IMR-90 (cell line): ENCODE measurements around the gene RNGTT. TPM values are rescaled to one million over a fixed set of nuclear protein-coding genes. Genes with fewer than 3 reads are reported as not detected.

ENCODE experiments used
- ATAC-seq: fragments of 200-7000 bp; cut with Tn5 transposase; 2 replicates; pipeline ENCODE4 v1.9.1; 2020; ENCODE audit warnings: low read depth, mild to moderate bottlenecking, moderate library complexity
- BruUV-seq: library from RNA; stranded (reverse); fragments of 400-500 nt; replicated peaks from 2 replicates; lab custom pipeline; 2021; lab: Mats Ljungman, UMichigan
- CTCF ChIA-PET: fragments of 300-600 bp; formaldehyde crosslinking; extraction: SDS; loops from one replicate; lab custom pipeline; 2021; ENCODE audit warnings: antibody characterized with exemption; lab: Yijun Ruan, JAX
- POLR2A ChIA-PET: fragments of 300-600 bp; sonication (Branson Sonifier 250); formaldehyde crosslinking; loops from one replicate; lab custom pipeline; 2022; ENCODE audit warnings: antibody characterized with exemption; ENCODE audit not compliant: unreplicated experiment; lab: Charles Lee
- DNase-seq: peaks from one replicate; pipeline ENCODE4 v3.0.0; 2013
- H2AFZ ChIP-seq: replicated peaks from 2 replicates; pipeline ENCODE3; 2013; ENCODE audit warnings: low read length, mild to moderate bottlenecking; ENCODE audit not compliant: poor library complexity
- H2AK5ac ChIP-seq: 2 replicates; pipeline ENCODE4 v1.6.1; 2013; ENCODE audit warnings: low read depth, low read length, inconsistent platforms
- H2AK9ac ChIP-seq: replicated peaks from 2 replicates; pipeline ENCODE3; 2013; ENCODE audit warnings: mild to moderate bottlenecking, low read depth, low read length, moderate library complexity; ENCODE audit not compliant: poor library complexity
- H2BK120ac ChIP-seq: 2 replicates; pipeline ENCODE4 v1.6.1; 2013; ENCODE audit warnings: low read depth, low read length, inconsistent platforms
- H2BK15ac ChIP-seq: 3 replicates; pipeline ENCODE4 v1.6.1; 2013; ENCODE audit warnings: low read depth, low read length, inconsistent platforms
- H2BK20ac ChIP-seq: 2 replicates; pipeline ENCODE4 v1.6.1; 2013; ENCODE audit warnings: low read depth, mild to moderate bottlenecking, inconsistent platforms, low read length, moderate library complexity
- H2BK5ac ChIP-seq: 2 replicates; pipeline ENCODE4 v1.6.1; 2013; ENCODE audit warnings: mild to moderate bottlenecking, low read depth, low read length, inconsistent platforms; ENCODE audit not compliant: poor library complexity, severe bottlenecking
- H3K14ac ChIP-seq: replicated peaks from 2 replicates; pipeline ENCODE4 v1.6.1; 2013; ENCODE audit warnings: low read depth, low read length, inconsistent platforms
- H3K18ac ChIP-seq: 2 replicates; pipeline ENCODE4 v1.6.1; 2013; ENCODE audit warnings: low read depth, low read length, control low read depth
- H3K23ac ChIP-seq: 2 replicates; pipeline ENCODE4 v1.6.1; 2013; ENCODE audit warnings: low read depth, low read length, inconsistent platforms
- H3K27ac ChIP-seq: 2 replicates; pipeline ENCODE4 v1.5.1; 2013; ENCODE audit warnings: mild to moderate bottlenecking, control low read depth, low read length; ENCODE audit not compliant: insufficient read depth
- H3K27me3 ChIP-seq: 2 replicates; pipeline ENCODE4 v1.6.1; 2013; ENCODE audit warnings: low read length; ENCODE audit not compliant: control insufficient read depth, insufficient read depth
- H3K36me3 ChIP-seq: 2 replicates; pipeline ENCODE4 v1.6.1; 2013; ENCODE audit warnings: low read length, mixed read lengths; ENCODE audit not compliant: control insufficient read depth, insufficient read depth
- H3K4ac ChIP-seq: 2 replicates; pipeline ENCODE4 v1.6.1; 2013; ENCODE audit warnings: low read depth, low read length, inconsistent platforms
- H3K4me1 ChIP-seq: 2 replicates; pipeline ENCODE4 v1.6.1; 2013; ENCODE audit warnings: low read length, mixed read lengths; ENCODE audit not compliant: control insufficient read depth, insufficient read depth
- H3K4me2 ChIP-seq: 2 replicates; pipeline ENCODE4 v1.6.1; 2013; ENCODE audit warnings: low read depth, mild to moderate bottlenecking, control low read depth, low read length, moderate library complexity
- H3K4me3 ChIP-seq: 2 replicates; pipeline ENCODE4 v1.5.1; 2013; ENCODE audit warnings: low read depth, mild to moderate bottlenecking, control low read depth, low read length, moderate library complexity; ENCODE audit not compliant: insufficient read depth
- H3K56ac ChIP-seq: 2 replicates; pipeline ENCODE4 v1.6.1; 2013; ENCODE audit warnings: low read length, inconsistent platforms; ENCODE audit not compliant: insufficient read depth; ENCODE audit errors: extremely low read depth
- H3K79me1 ChIP-seq, 2 experiments: 2 replicates each; pipeline ENCODE4 v1.6.1; 2013; ENCODE audit warnings: low read length in 2 of 2, inconsistent platforms in 1 of 2, low read depth in 1 of 2
- H3K9ac ChIP-seq: 2 replicates; pipeline ENCODE4 v1.6.1; 2013; ENCODE audit warnings: low read depth, low read length, control low read depth
- H3K9me1 ChIP-seq: 2 replicates; pipeline ENCODE4 v1.6.1; 2013; ENCODE audit warnings: low read length, inconsistent platforms; ENCODE audit not compliant: insufficient read depth
- H3K9me3 ChIP-seq: 2 replicates; pipeline ENCODE4 v1.6.1; 2013; ENCODE audit warnings: low read length; ENCODE audit not compliant: control insufficient read depth, insufficient read depth
- H4K20me1 ChIP-seq: 2 replicates; pipeline ENCODE4 v1.6.1; 2013; ENCODE audit warnings: low read length, inconsistent platforms; ENCODE audit not compliant: insufficient read depth
- H4K5ac ChIP-seq: 2 replicates; pipeline ENCODE4 v1.6.1; 2013; ENCODE audit warnings: mild to moderate bottlenecking, low read depth, low read length, control low read depth
- H4K8ac ChIP-seq, 2 experiments: 2 replicates each; pipeline ENCODE4 v1.6.1; 2013; ENCODE audit warnings: low read depth in 2 of 2, low read length in 2 of 2, control low read depth in 1 of 2, inconsistent platforms in 1 of 2
- H4K91ac ChIP-seq: 2 replicates; pipeline ENCODE4 v1.6.1; 2013; ENCODE audit warnings: low read depth, low read length, inconsistent platforms; ENCODE audit not compliant: insufficient read depth
- dilution Hi-C: fragments of 300-500 bp; cut with HindIII; formaldehyde crosslinking; loops from one replicate; pipeline ENCODE4 v1.14.3; 2018; ENCODE audit warnings: low sequenced_read_pairs; ENCODE audit not compliant: unreplicated experiment
- in situ Hi-C: fragments of 300-500 bp; cut with MboI; formaldehyde crosslinking; loops from 3 replicates; pipeline ENCODE4 v1.14.3; 2019; ENCODE audit warnings: low sequenced_read_pairs, inconsistent platforms, mixed read lengths
- intact Hi-C: fragments of 100-400 bp; cut with micrococcal nuclease; formaldehyde crosslinking; loops from 2 replicates; pipeline ENCODE4 v1.10.0; 2022
- polyA plus RNA-seq, 3 experiments: library from polyadenylated mRNA; depleted of rRNA; stranded (reverse); fragments of >200 nt; gene quantifications; 2 replicates each; pipeline ENCODE4 v1.2.3, GENCODE V29; 2012; ENCODE audit warnings: low replicate concordance in 1 of 3
- total RNA-seq: library from RNA; depleted of rRNA; stranded (reverse); fragments of >200 nt; gene quantifications from 2 replicates; pipeline ENCODE4 v1.2.3, GENCODE V29; 2012
- TF ChIP-seq, protein P1 (sequence below): conservative IDR thresholded peaks from 2 replicates; pipeline ENCODE4 v1.5.1; 2012; ENCODE audit warnings: mild to moderate bottlenecking, low read depth, low read length, improper control_type of control experiment

Gene RNGTT
- total and polyA plus RNA-seq, 2 of the 4 experiments (the other 2 are of a cell fraction) = 5.4 to 21.7 TPM

DNA sequence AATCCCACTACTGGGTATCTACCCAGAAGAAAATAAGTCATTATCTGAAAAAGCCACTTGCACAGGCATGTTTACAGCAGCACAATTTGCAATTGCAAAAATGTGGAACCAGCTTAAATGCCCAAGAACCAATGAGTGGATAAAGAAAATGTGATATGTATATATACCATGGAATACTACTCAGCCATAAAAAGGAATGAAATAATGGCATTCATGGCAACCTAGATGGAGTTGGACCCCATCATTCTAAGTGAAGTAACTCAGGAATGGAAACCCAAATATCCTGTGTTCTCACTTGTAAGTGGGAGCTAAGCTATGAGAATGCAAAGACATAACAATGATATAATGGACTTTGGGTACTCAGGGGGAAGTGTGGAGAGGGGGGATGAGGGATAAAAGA lies 4.6 kb downstream of the RNGTT start:
- Histone ChIP-seq H3K18ac (no peak overlapping the region), H2BK120ac (no peak overlapping the region), H3K4me1 (no peaks in the 10 kb centered on the region), H3K56ac (no peak overlapping the region), H3K79me1 (peaks cover 11 to 34% of the 10 kb centered on the region in 2 experiments), H4K20me1 (no peaks in the 10 kb centered on the region), H2BK20ac (no peak overlapping the region), H3K4ac (no peak overlapping the region), H4K8ac (no peak overlapping the region), H3K9me1 (no peaks in the 10 kb centered on the region), H2AK5ac (no peak overlapping the region), H3K4me2 (no peak overlapping the region), H2BK15ac (no peak overlapping the region), H2AFZ (no peak overlapping the region), H3K4me3 (no peak overlapping the region), H3K27me3 (no peaks in the 10 kb centered on the region), H2AK9ac (no peak overlapping the region), H3K9me3 (peaks cover 3% of the 10 kb centered on the region; the same call in 1 of the 2 replicates), H3K36me3 (0 out of 2 replicates have a peak, but pooled peaks cover 1% of the 10 kb centered on the region), H2BK5ac (no peak overlapping the region), H3K23ac (no peak overlapping the region), H4K5ac (no peak overlapping the region), H4K91ac (no peak overlapping the region), H3K27ac (no peak overlapping the region), H3K14ac (no peak overlapping the region), H3K9ac (no peak overlapping the region)
- intact Hi-C loops (no loop called here), in situ Hi-C loops (no loop called here), dilution Hi-C loops (no loop called here)
- TF ChIP-seq, protein P1, sequence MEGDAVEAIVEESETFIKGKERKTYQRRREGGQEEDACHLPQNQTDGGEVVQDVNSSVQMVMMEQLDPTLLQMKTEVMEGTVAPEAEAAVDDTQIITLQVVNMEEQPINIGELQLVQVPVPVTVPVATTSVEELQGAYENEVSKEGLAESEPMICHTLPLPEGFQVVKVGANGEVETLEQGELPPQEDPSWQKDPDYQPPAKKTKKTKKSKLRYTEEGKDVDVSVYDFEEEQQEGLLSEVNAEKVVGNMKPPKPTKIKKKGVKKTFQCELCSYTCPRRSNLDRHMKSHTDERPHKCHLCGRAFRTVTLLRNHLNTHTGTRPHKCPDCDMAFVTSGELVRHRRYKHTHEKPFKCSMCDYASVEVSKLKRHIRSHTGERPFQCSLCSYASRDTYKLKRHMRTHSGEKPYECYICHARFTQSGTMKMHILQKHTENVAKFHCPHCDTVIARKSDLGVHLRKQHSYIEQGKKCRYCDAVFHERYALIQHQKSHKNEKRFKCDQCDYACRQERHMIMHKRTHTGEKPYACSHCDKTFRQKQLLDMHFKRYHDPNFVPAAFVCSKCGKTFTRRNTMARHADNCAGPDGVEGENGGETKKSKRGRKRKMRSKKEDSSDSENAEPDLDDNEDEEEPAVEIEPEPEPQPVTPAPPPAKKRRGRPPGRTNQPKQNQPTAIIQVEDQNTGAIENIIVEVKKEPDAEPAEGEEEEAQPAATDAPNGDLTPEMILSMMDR = no peak
- CTCF ChIA-PET = no interaction called here
- POLR2A ChIA-PET = no interaction called here
- BruUV-seq = no TSS peak
- no peak for DNase-seq
- no peak for ATAC-seq
